Brain microvascular endothelial cell (primary cell): ENCODE results near the gene CTLA4.

Experiments used
- DNase-seq: peaks from one replicate; pipeline ENCODE4 v3.0.0-alpha.2; 2020
- H3K27ac ChIP-seq: fragments of 250-450 bp; sonication (Bioruptor Pico); 2 replicates; pipeline ENCODE4 v1.5.1; 2020; ENCODE audit warnings: mild to moderate bottlenecking, moderate library complexity
- H3K27me3 ChIP-seq: fragments of 250-450 bp; sonication (Bioruptor Pico); replicated peaks from 2 replicates; pipeline ENCODE4 v1.5.1; 2020; ENCODE audit warnings: mild to moderate bottlenecking
- H3K36me3 ChIP-seq: fragments of 250-450 bp; sonication (Bioruptor Pico); replicated peaks from 2 replicates; pipeline ENCODE4 v1.5.1; 2020; ENCODE audit warnings: mild to moderate bottlenecking
- H3K4me3 ChIP-seq: 2 replicates; pipeline ENCODE4 v1.5.1; 2011; ENCODE audit warnings: low read depth, mild to moderate bottlenecking, control low read depth, low read length, moderate library complexity
- in situ Hi-C: cut with HindIII; loops from 2 replicates; pipeline ENCODE4 v1.10.0; 2017; ENCODE audit warnings: low sequenced_read_pairs, low pct_ligation_motif_present
- TF ChIP-seq, protein P1 (sequence below): IDR thresholded peaks from 2 replicates; pipeline ENCODE4 v1.5.1; 2011; ENCODE audit warnings: low read depth, mild to moderate bottlenecking, moderate library complexity, low read length, control low read depth, inconsistent platforms; ENCODE audit errors: missing control alignments

CTLA4 gene

DNA sequence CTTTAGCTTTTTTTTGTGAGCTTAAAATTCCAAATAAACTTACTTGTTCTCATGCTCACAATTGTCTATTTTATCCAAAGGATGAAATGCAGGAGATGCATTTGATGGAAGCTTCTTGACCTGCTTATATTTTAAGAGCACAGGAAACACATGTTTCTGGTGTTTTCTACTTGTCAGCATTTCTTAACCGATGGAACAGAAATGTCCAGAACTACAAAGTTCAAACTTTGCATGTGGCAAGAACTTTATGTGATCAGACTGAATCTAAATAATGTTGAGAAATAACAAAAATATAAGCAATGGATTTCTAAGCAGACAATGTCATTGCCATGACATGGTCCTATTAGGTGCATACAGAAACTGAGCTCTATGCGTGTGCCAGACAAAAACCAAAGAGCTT, 9.9 kb upstream of the CTLA4 start:
- in situ Hi-C loops: no loop called here
- Histone ChIP-seq H3K36me3 (no peaks in the 10 kb centered on the region), H3K27me3 (no peaks in the 10 kb centered on the region), H3K27ac (no peak overlapping the region), H3K4me3 (no peak overlapping the region)
- DNase-seq: no peak
- TF ChIP-seq, protein P1, sequence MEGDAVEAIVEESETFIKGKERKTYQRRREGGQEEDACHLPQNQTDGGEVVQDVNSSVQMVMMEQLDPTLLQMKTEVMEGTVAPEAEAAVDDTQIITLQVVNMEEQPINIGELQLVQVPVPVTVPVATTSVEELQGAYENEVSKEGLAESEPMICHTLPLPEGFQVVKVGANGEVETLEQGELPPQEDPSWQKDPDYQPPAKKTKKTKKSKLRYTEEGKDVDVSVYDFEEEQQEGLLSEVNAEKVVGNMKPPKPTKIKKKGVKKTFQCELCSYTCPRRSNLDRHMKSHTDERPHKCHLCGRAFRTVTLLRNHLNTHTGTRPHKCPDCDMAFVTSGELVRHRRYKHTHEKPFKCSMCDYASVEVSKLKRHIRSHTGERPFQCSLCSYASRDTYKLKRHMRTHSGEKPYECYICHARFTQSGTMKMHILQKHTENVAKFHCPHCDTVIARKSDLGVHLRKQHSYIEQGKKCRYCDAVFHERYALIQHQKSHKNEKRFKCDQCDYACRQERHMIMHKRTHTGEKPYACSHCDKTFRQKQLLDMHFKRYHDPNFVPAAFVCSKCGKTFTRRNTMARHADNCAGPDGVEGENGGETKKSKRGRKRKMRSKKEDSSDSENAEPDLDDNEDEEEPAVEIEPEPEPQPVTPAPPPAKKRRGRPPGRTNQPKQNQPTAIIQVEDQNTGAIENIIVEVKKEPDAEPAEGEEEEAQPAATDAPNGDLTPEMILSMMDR: no peak

DNA sequence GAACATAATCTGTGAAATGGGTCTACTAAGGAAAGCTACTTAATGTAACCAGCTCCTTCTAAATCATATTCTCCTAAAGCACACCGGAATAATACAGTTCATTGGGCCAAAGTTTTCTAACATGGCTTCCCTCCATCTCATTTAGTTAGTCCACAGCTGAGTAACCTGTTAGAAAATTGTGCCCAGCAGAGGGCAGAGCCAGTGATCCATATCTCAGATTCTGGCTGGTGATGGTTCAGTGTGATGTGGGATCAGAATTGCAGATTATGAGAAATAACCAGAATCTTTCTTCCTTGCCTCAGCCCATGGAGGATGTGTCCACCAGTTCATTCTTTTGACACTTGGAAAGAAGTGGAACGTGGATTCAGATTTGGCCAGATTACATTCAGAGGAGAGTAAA, 9.4 kb upstream of the CTLA4 start:
- H3K27me3 ChIP-seq: no peaks in the 10 kb centered on the region
- H3K4me3 ChIP-seq: no peak overlapping the region
- no peak for DNase-seq
- TF ChIP-seq, protein P1: peak; percentile 7
- H3K27ac ChIP-seq: no peak overlapping the region
- H3K36me3 ChIP-seq: no peaks in the 10 kb centered on the region
- in situ Hi-C loops: no loop called here

DNA sequence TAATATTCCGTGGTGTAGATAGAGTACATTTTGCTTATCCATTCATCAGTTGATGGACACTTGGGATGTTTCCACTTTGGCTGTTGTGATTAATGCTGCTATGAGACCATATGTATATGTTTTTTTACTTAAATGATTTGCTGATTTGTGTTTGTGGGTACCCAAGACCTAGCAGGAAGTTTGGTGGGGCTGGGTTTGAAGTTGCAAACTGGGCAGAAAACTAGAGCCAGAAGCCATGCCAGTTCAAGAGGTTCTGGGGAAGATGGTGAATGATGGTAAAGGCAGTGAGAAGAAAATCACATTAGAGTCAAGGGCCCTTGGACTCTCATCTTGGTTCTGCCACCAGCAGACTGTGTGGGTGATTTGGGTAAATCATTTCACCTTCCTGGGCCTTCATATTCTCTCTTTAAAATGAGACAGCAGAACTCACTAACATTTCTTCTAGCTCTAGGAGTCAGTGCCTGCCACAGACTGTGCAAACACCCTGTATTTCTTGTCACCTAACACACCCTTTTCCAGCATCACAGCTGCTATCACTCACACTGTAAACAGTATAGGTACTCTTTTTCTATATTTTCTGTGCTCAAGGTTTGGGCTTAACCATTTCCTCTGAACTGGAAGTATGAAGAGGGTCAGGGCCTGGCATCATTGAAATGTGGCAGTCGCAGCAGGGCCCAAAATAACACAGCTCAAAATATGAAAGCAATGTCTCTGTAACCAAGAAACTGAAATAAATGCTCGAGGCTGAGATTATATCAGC, 8.4 kb upstream of the CTLA4 start:
- in situ Hi-C loops: no loop called here

DNA sequence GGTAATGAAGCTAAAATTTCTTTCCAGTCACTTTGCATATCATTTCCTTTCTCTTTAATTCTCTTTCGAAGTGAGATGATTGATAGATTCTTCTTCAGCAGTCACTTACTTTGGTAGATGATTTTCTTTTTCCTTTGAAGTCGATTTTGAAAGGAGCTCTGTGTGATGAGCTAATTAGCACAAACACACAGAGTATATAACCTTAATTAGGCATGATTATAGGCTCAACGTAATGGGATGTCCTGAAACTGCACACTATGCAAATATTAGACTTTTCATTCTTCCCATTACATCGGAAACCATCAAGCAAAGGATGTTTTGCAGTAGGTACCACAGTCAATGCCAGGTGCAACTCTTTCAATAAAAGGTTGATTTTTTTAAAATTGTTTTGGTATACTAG, 6.4 kb upstream of the CTLA4 start:
- Histone ChIP-seq H3K4me3 (no peak overlapping the region), H3K27ac (no peak overlapping the region), H3K36me3 (no peaks in the 10 kb centered on the region), H3K27me3 (no peaks in the 10 kb centered on the region)
- TF ChIP-seq, protein P1: no peak
- DNase-seq: no peak
- in situ Hi-C loops: no loop called here

More for the DNA sequence above, 8.4 kb upstream of the CTLA4 start:
- no peaks in the 10 kb centered on the region for H3K36me3 ChIP-seq
- TF ChIP-seq, protein P1: no peak
- no peaks in the 10 kb centered on the region for H3K27me3 ChIP-seq
- H3K27ac ChIP-seq: no peak overlapping the region
- DNase-seq: no peak
- H3K4me3 ChIP-seq: no peak overlapping the region

DNA sequence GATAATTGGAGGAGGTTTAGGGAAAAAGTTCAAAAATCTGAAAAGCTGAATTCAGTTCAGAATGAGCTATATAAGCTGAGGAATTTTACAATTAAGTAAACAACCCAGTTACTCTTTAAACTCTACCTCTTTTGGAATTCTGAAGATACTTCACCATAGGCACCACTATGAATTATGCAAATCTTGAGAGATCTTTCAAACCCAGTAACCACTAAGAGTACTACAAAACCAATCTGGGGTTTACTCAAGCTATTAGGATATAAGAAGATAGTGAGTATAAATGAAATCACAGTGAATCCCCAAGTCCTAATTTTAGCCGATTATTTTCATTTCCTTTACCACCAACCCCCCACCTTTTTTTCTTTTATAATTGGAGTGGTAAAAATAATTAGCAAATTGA, 6.0 kb upstream of the CTLA4 start:
- Histone ChIP-seq H3K36me3 (no peaks in the 10 kb centered on the region), H3K27ac (no peak overlapping the region), H3K4me3 (no peak overlapping the region), H3K27me3 (no peaks in the 10 kb centered on the region)
- TF ChIP-seq, protein P1: no peak
- in situ Hi-C loops: no loop called here
- no peak for DNase-seq
